HepG2 (cell line): ENCODE measurements around the gene SLC6A8. TPM values are rescaled to one million over a fixed set of nuclear protein-coding genes. Genes with fewer than 3 reads are reported as not detected.

Experiments
- FOXP1 ChIP-seq, 2 experiments: fragments of 450-650 bp in 1 of 2; IDR thresholded peaks; 2 replicates each; pipeline ENCODE4 v1.6.1; 2017 to 2018; ENCODE audit warnings: antibody characterized with exemption in 1 of 2
- HNRNPL ChIP-seq: fragments of 200-400 bp; formaldehyde crosslinking; IDR thresholded peaks from 2 replicates; pipeline ENCODE4 v1.6.1; 2017; ENCODE audit warnings: mild to moderate bottlenecking, low read depth, low read length
- ISX ChIP-seq: sonication (generic); formaldehyde crosslinking; conservative IDR thresholded peaks from 2 replicates; pipeline ENCODE4 v1.5.0; 2020; ENCODE audit warnings: missing genetic modification reagents
- MAFG ChIP-seq: sonication (generic); formaldehyde crosslinking; IDR thresholded peaks from 2 replicates; pipeline ENCODE4 v1.5.1; 2020; ENCODE audit warnings: mild to moderate bottlenecking, missing genetic modification reagents
- MIER3 ChIP-seq: IDR thresholded peaks from 2 replicates; pipeline ENCODE4 v1.6.1; 2016; ENCODE audit warnings: missing compliant biosample characterization, borderline replicate concordance
- NR0B2 ChIP-seq: sonication (generic); formaldehyde crosslinking; IDR thresholded peaks from 2 replicates; pipeline ENCODE4 v1.4.0; 2020; ENCODE audit warnings: mild to moderate bottlenecking, missing genetic modification reagents
- PRDM10 ChIP-seq: sonication (generic); formaldehyde crosslinking; IDR thresholded peaks from 2 replicates; pipeline ENCODE4 v1.4.0; 2020; ENCODE audit warnings: low read depth, missing genetic modification reagents
- STAT5B ChIP-seq: sonication (generic); formaldehyde crosslinking; IDR thresholded peaks from 2 replicates; pipeline ENCODE4 v1.4.0; 2020; ENCODE audit warnings: missing genetic modification reagents
- ZBTB21 ChIP-seq: sonication (generic); formaldehyde crosslinking; IDR thresholded peaks from 2 replicates; pipeline ENCODE4 v1.4.0; 2020; ENCODE audit warnings: missing genetic modification reagents
- ZFP91 ChIP-seq: sonication (generic); formaldehyde crosslinking; IDR thresholded peaks from 2 replicates; pipeline ENCODE4 v1.9.0; 2022; ENCODE audit warnings: missing genetic modification reagents, mild to moderate bottlenecking, borderline replicate concordance
- ZIK1 ChIP-seq: sonication (generic); formaldehyde crosslinking; IDR thresholded peaks from 2 replicates; pipeline ENCODE4 v1.5.0; 2020; ENCODE audit warnings: mild to moderate bottlenecking, low read depth, missing genetic modification reagents, borderline replicate concordance
- ZNF225 ChIP-seq: sonication (generic); formaldehyde crosslinking; IDR thresholded peaks from 2 replicates; pipeline ENCODE4 v1.4.0; 2020; ENCODE audit warnings: mild to moderate bottlenecking, missing genetic modification reagents
- ZNF235 ChIP-seq: sonication (generic); formaldehyde crosslinking; IDR thresholded peaks from 2 replicates; pipeline ENCODE4 v1.8.1; 2023; ENCODE audit warnings: mild to moderate bottlenecking, missing genetic modification reagents, borderline replicate concordance
- ZNF280B ChIP-seq: sonication (generic); formaldehyde crosslinking; IDR thresholded peaks from 2 replicates; pipeline ENCODE4 v1.5.0; 2020; ENCODE audit warnings: missing genetic modification reagents, mild to moderate bottlenecking, borderline replicate concordance
- ZNF335 ChIP-seq: sonication (generic); formaldehyde crosslinking; IDR thresholded peaks from 2 replicates; pipeline ENCODE4 v1.4.0; 2020; ENCODE audit warnings: missing genetic modification reagents
- ZNF772 ChIP-seq: sonication (generic); formaldehyde crosslinking; IDR thresholded peaks from 2 replicates; pipeline ENCODE4 v1.5.0; 2020; ENCODE audit warnings: mild to moderate bottlenecking, missing genetic modification reagents
- ZSCAN22 ChIP-seq: sonication (generic); formaldehyde crosslinking; IDR thresholded peaks from 2 replicates; pipeline ENCODE4 v1.4.0; 2020; ENCODE audit warnings: mild to moderate bottlenecking, missing genetic modification reagents
- polyA plus RNA-seq, 8 experiments: library from polyadenylated mRNA; depleted of rRNA in 3 of 8; stranded (reverse) in 7 of 8; unstranded in 1 of 8; fragments of >200 nt; fragmentation: Illumina TruSeq in 4 of 8; extraction: Trizol in 4 of 8; gene quantifications; 2 replicates each; pipeline versions ENCODE4 v1.2.1 to v1.2.3, GENCODE V29; 2011 to 2016; ENCODE audit warnings: low read depth in 4 of 8, missing spikeins in 1 of 8, mixed read lengths in 1 of 8; ENCODE audit not compliant: insufficient read depth in 1 of 8
- total RNA-seq, 5 experiments: library from RNA; depleted of rRNA; stranded (reverse); fragments of >200 nt; fragmentation: Illumina TruSeq; extraction: Trizol; gene quantifications; 2 replicates each; pipeline ENCODE4 v1.2.3, GENCODE V29; 2016; ENCODE audit warnings: low read depth in 1 of 5
- TF ChIP-seq, protein P1 (sequence below): sonication (generic); formaldehyde crosslinking; IDR thresholded peaks from 2 replicates; pipeline ENCODE4 v1.5.0; 2020; ENCODE audit warnings: missing genetic modification reagents

Gene SLC6A8
- total and polyA plus RNA-seq, 2 of the 13 experiments (the other 11 are each of a cell fraction or from before 2014, with no cell fraction given), result 13.9 to 176 TPM

DNA sequence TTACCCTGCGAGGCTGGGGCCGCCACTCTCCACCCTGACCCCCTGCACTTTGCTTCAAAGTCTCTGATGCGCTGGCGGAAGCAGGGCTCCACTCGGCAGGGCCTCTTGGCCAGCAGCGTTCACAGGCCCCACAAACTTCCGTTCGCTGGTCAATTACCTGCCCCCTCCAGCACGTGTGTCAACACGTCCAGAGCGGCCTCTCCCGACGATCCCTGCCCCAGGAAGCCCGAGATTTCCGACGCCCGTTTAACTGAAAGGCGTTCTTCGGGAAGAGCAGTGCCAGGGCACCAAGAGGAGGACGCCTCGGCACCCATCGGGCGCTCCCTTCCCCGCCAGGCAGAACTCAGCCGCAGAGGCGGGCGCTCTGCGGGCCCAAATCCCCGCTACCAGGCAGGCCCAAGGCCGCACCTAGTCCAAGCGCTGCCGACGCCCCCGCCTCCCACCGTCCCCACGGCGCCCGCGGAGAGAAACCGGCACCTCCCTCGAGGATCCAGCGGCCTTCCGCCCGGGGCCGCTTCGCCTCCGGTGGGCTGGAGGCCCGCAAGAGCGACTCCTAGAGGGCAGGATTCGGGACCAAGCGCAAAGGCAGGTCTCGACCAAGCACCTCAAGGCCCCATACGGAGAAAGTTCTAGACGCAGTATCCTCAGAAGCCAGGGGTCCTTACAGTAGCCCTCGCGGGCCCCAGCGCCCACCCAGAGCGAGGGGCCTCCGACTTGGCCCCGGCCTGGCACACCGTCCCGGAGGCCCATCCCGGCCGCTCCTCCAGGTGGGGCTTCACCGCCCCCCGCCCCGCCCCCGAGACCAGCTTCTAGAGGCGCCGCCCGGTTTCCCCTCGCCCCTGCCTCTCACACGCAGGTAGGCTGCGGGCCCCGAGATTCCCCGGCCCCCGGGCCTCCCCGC is 35.9 kb downstream of the SLC6A8 start (continued):
- no peak for TF ChIP-seq PRDM10 (CRISPR knock-in tag)
- no peak for TF ChIP-seq ZSCAN22 (CRISPR knock-in tag)
- no peak for TF ChIP-seq MAFG (CRISPR knock-in tag)
- TF ChIP-seq, protein P1, sequence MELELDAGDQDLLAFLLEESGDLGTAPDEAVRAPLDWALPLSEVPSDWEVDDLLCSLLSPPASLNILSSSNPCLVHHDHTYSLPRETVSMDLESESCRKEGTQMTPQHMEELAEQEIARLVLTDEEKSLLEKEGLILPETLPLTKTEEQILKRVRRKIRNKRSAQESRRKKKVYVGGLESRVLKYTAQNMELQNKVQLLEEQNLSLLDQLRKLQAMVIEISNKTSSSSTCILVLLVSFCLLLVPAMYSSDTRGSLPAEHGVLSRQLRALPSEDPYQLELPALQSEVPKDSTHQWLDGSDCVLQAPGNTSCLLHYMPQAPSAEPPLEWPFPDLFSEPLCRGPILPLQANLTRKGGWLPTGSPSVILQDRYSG (CRISPR knock-in tag), result no peak
- peak; percentile 81; the same call in 1 of the 2 replicates for TF ChIP-seq ZNF772 (CRISPR knock-in tag)
- no peak for TF ChIP-seq STAT5B (CRISPR knock-in tag)
- no peak for TF ChIP-seq ZIK1
- no peak for TF ChIP-seq ZFP91 (CRISPR knock-in tag)
- TF ChIP-seq ISX (CRISPR knock-in tag), result no peak
- TF ChIP-seq ZNF235 (CRISPR knock-in tag), result no peak
- no peak for TF ChIP-seq MIER3 (CRISPR knock-in tag)
- TF ChIP-seq ZBTB21 (CRISPR knock-in tag), result no peak
- no peak for TF ChIP-seq HNRNPL
- peak; percentile 64; the same call in 1 of the 2 replicates for TF ChIP-seq ZNF225 (CRISPR knock-in tag)
- TF ChIP-seq FOXP1 (IDR thresholded peaks at IDR 0.05), result no peak
- TF ChIP-seq FOXP1 (CRISPR knock-in tag; IDR thresholded peaks at IDR 0.05), result peak; percentile 36; the same call in 1 of the 2 replicates
- no peak for TF ChIP-seq NR0B2 (CRISPR knock-in tag)
- TF ChIP-seq ZNF335, result no peak
- TF ChIP-seq ZNF280B (CRISPR knock-in tag), result 0 out of 2 replicates have a peak, but pooled peaks have one; percentile 48
